Loucy (cell line): ENCODE measurements around the gene ARHGAP15.

Experiments
- EZH2phosphoT487 ChIP-seq: fragments of 200-600 bp; IDR thresholded peaks from 2 replicates; pipeline ENCODE4 v1.6.1; 2018; ENCODE audit warnings: antibody characterized with exemption, mild to moderate bottlenecking, moderate library complexity, borderline replicate concordance
- TF ChIP-seq, protein P1 (sequence below): fragments of 200-600 bp; sonication (generic); conservative IDR thresholded peaks from 2 replicates; pipeline ENCODE4 v1.5.1; 2014; ENCODE audit warnings: mild to moderate bottlenecking, antibody characterized with exemption, low read length

DNA sequence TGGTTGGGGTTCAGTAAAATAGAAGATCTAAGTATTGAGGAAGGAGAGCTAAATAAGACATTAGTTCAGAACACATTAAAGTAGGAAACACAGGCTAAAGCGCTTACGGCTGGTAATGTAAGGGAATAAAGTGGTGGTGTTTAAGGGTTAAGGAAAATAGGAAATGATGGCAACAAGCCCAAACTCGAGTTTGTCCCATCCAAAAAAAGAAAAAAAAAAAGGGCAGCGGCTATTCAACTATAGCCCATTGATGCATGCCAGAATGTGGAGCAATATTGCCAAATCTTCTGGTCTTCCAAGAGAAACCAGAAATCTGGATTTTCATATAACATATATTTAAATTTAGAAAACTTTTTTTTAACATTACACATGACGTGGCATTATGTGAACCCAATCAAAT is 161.0 kb downstream of the ARHGAP15 start:
- TF ChIP-seq, protein P1, sequence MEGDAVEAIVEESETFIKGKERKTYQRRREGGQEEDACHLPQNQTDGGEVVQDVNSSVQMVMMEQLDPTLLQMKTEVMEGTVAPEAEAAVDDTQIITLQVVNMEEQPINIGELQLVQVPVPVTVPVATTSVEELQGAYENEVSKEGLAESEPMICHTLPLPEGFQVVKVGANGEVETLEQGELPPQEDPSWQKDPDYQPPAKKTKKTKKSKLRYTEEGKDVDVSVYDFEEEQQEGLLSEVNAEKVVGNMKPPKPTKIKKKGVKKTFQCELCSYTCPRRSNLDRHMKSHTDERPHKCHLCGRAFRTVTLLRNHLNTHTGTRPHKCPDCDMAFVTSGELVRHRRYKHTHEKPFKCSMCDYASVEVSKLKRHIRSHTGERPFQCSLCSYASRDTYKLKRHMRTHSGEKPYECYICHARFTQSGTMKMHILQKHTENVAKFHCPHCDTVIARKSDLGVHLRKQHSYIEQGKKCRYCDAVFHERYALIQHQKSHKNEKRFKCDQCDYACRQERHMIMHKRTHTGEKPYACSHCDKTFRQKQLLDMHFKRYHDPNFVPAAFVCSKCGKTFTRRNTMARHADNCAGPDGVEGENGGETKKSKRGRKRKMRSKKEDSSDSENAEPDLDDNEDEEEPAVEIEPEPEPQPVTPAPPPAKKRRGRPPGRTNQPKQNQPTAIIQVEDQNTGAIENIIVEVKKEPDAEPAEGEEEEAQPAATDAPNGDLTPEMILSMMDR, result no peak
- TF ChIP-seq EZH2phosphoT487, result no peak
